ENCODE data around the gene OXLD1. TPM values are rescaled to one million over a fixed set of nuclear protein-coding genes. Genes with fewer than 3 reads are reported as not detected.
"Not testable (repeated sequence)": the region's sequence is repeated elsewhere in the genome, so short reads cannot be mapped to it uniquely, and the experiment has no call there.

Gene OXLD1
- total RNA-seq, 4 donors from 2014 or later: 15.5 to 32.2 (median 22.2) TPM

- no peaks in the 10 kb centered on the region for H3K9me3 ChIP-seq
- no peaks in the 10 kb centered on the region for H3K27me3 ChIP-seq
- intact Hi-C loops (cut with DNase I; ENCODE audit: low total_unique reads): no loop called here
- H3K4me3 ChIP-seq: no peak overlapping the region
- in situ Hi-C loops (cut with MboI; ENCODE audit: low sequenced_read_pairs in 4 of 4): no loop called here
- TF ChIP-seq CTCF (IDR thresholded peaks at IDR 0.05 in 4 of 5, conservative IDR thresholded peaks at IDR 0.05 in 1 of 5) (no peak), POLR2A (IDR thresholded peaks at IDR 0.05) (no peak)
- H3K27ac ChIP-seq: no peak overlapping the region
- DNase-seq (no peak), ATAC-seq (no peak)
- H3K36me3 ChIP-seq: no peaks in the 10 kb centered on the region
- H3K4me1 ChIP-seq: peaks cover 16 to 20% of the 10 kb centered on the region in 2 donors
Measured at GRCh38 chr17:81680150-81680549, 13.7 kb upstream of the OXLD1 start.

GRCh38 chr17:81676906-81677305, 10.5 kb upstream of the OXLD1 start:
- H3K27ac ChIP-seq: no peak overlapping the region
- intact Hi-C loops (cut with DNase I; ENCODE audit: low total_unique reads): loop anchor here (5.0 kb wide), 1 partner anchor 35 kb away; the partner anchor contains the start of gene SLC25A10
- in situ Hi-C loops (cut with MboI; ENCODE audit: low sequenced_read_pairs in 4 of 4): no loop called here
- no peaks in the 10 kb centered on the region for H3K9me3 ChIP-seq
- H3K36me3 ChIP-seq: peaks cover 0 to 26% of the 10 kb centered on the region in 2 donors
- H3K4me3 ChIP-seq: no peak overlapping the region
- DNase-seq (peak in 1 of 2 donors; percentile 39), ATAC-seq (peak in 1 of 2 donors; percentile 64)
- H3K27me3 ChIP-seq: no peaks in the 10 kb centered on the region
- TF ChIP-seq POLR2A (IDR thresholded peaks at IDR 0.05) (no peak), CTCF (IDR thresholded peaks at IDR 0.05 in 4 of 5, conservative IDR thresholded peaks at IDR 0.05 in 1 of 5) (no peak)
- no peaks in the 10 kb centered on the region for H3K4me1 ChIP-seq

- H3K9me3 ChIP-seq; H3K4me1 ChIP-seq; ATAC-seq; H3K27ac ChIP-seq; H3K4me3 ChIP-seq; H3K27me3 ChIP-seq; in situ Hi-C loops (cut with MboI; ENCODE audit: low sequenced_read_pairs in 4 of 4): not testable (repeated sequence)
- H3K36me3 ChIP-seq: peaks cover 0 to 38% of the 10 kb centered on the region in 2 donors
- peak in 1 of 2 donors; percentile 39 for DNase-seq
- intact Hi-C loops (cut with DNase I; ENCODE audit: low total_unique reads): loop anchor here (5.0 kb wide), 1 partner anchor 37 kb away; the partner anchor contains the start of gene SLC25A10
- peak; percentile 48 to 67 (median 62) for TF ChIP-seq CTCF (IDR thresholded peaks at IDR 0.05 in 4 of 5, conservative IDR thresholded peaks at IDR 0.05 in 1 of 5)
Measured at GRCh38 chr17:81675515-81676221, 9.3 kb upstream of the OXLD1 start.

- no peak for DNase-seq
- H3K4me1 ChIP-seq: no peaks in the 10 kb centered on the region
- intact Hi-C loops (cut with DNase I; ENCODE audit: low total_unique reads) (no loop called here), in situ Hi-C loops (cut with MboI; ENCODE audit: low sequenced_read_pairs in 4 of 4) (no loop called here)
- no peaks in the 10 kb centered on the region for H3K27me3 ChIP-seq
- H3K4me3 ChIP-seq: no peak overlapping the region
- no peak overlapping the region for H3K27ac ChIP-seq
- no peak for TF ChIP-seq CTCF (IDR thresholded peaks at IDR 0.05 in 4 of 5, conservative IDR thresholded peaks at IDR 0.05 in 1 of 5)
- no peak for TF ChIP-seq POLR2A (IDR thresholded peaks at IDR 0.05)
- no peak for ATAC-seq
- H3K36me3 ChIP-seq: peaks cover 0 to 58% of the 10 kb centered on the region in 2 donors
- H3K9me3 ChIP-seq: no peaks in the 10 kb centered on the region
Measured at GRCh38 chr17:81673561-81674258, 7.3 kb upstream of the OXLD1 start.

All from gastrocnemius medialis (tissue), 4 donors.